HG03565 (cell line): ENCODE measurements around the gene OPRM1.

Source experiments
- ATAC-seq: cut with Tn5 transposase; IDR thresholded peaks from one replicate; pipeline ENCODE4 v1.9.1; 2021; ENCODE audit warnings: mild to moderate bottlenecking, moderate library complexity; ENCODE audit not compliant: unreplicated experiment

OPRM1 gene

GRCh38 chr6:154080461-154081189 lies 41.6 kb downstream of the OPRM1 start:
- ATAC-seq, result no peak

- no peak for ATAC-seq
These were observed 47.5 kb downstream of the OPRM1 start for GRCh38 chr6:154086510-154086909.

GRCh38 chr6:154092326-154092962 lies 53.4 kb downstream of the OPRM1 start:
- no peak for ATAC-seq

- ATAC-seq, result no peak
These were observed 54.4 kb downstream of the OPRM1 start for GRCh38 chr6:154093231-154094044.

GRCh38 chr6:154095571-154095970 lies 56.5 kb downstream of the OPRM1 start:
- ATAC-seq, result no peak

GRCh38 chr6:154096316-154096715 lies 57.3 kb downstream of the OPRM1 start:
- ATAC-seq, result no peak

GRCh38 chr6:154096834-154097233 lies 57.8 kb downstream of the OPRM1 start:
- no peak for ATAC-seq

GRCh38 chr6:154099211-154099610 lies 60.2 kb downstream of the OPRM1 start:
- no peak for ATAC-seq

GRCh38 chr6:154106251-154106650 lies 67.2 kb downstream of the OPRM1 start:
- ATAC-seq, result no peak

- no peak for ATAC-seq
These were observed 72.0 kb downstream of the OPRM1 start for GRCh38 chr6:154111025-154111424.

- ATAC-seq, result no peak
These were observed 73.3 kb downstream of the OPRM1 start for GRCh38 chr6:154112181-154112809.

GRCh38 chr6:154113392-154113791 lies 74.4 kb downstream of the OPRM1 start:
- no peak for ATAC-seq

- no peak for ATAC-seq
These were observed 78.4 kb downstream of the OPRM1 start for GRCh38 chr6:154117485-154117884.

- ATAC-seq, result no peak
These were observed 83.3 kb downstream of the OPRM1 start for GRCh38 chr6:154122195-154122925.

GRCh38 chr6:154123155-154123956 lies 84.3 kb downstream of the OPRM1 start:
- no peak for ATAC-seq

- ATAC-seq, result no peak
These were observed 86.4 kb downstream of the OPRM1 start for GRCh38 chr6:154125421-154125820.

- ATAC-seq, result no peak
These were observed 88.6 kb downstream of the OPRM1 start for GRCh38 chr6:154127657-154128056.

GRCh38 chr6:154134471-154135147 lies 95.6 kb downstream of the OPRM1 start:
- ATAC-seq, result no peak

GRCh38 chr6:154138793-154139192 lies 99.8 kb downstream of the OPRM1 start:
- no peak for ATAC-seq
